Mesodermal cell (in vitro differentiated cells): Measurements from ENCODE around the gene RET.

Source experiments
- H3K27ac ChIP-seq: 2 replicates; pipeline ENCODE4 v1.7.0; 2013; ENCODE audit warnings: mild to moderate bottlenecking, low read depth, low read length, moderate library complexity; ENCODE audit not compliant: severe bottlenecking
- H3K36me3 ChIP-seq: 2 replicates; pipeline ENCODE4 v1.7.1; 2013; ENCODE audit warnings: mild to moderate bottlenecking, low read length, moderate library complexity; ENCODE audit not compliant: control insufficient read depth, insufficient read depth
- H3K4me1 ChIP-seq: one replicate; pipeline ENCODE4 v1.7.1; 2013; ENCODE audit warnings: mild to moderate bottlenecking, low read length; ENCODE audit not compliant: insufficient read depth, control insufficient read depth, poor library complexity, severe bottlenecking
- H3K4me3 ChIP-seq: 2 replicates; pipeline ENCODE4 v1.7.0; 2013; ENCODE audit warnings: low read length, control low read depth, mild to moderate bottlenecking; ENCODE audit not compliant: insufficient read depth, poor library complexity, severe bottlenecking; ENCODE audit errors: extremely low read depth
- H3K9me3 ChIP-seq: 2 replicates; pipeline ENCODE4 v1.7.1; 2013; ENCODE audit warnings: mild to moderate bottlenecking, low read length, moderate library complexity; ENCODE audit not compliant: control insufficient read depth
- WGBS, 2 experiments: methylation state at CpG; one replicate each; pipeline ENCODE4 v1.1.5; 2013; ENCODE audit warnings: missing lambda C conversion rate in 2 of 2; ENCODE audit not compliant: insufficient coverage in 2 of 2; 5-methylcytosine and 5-hydroxymethylcytosine counted together

Gene RET

DNA sequence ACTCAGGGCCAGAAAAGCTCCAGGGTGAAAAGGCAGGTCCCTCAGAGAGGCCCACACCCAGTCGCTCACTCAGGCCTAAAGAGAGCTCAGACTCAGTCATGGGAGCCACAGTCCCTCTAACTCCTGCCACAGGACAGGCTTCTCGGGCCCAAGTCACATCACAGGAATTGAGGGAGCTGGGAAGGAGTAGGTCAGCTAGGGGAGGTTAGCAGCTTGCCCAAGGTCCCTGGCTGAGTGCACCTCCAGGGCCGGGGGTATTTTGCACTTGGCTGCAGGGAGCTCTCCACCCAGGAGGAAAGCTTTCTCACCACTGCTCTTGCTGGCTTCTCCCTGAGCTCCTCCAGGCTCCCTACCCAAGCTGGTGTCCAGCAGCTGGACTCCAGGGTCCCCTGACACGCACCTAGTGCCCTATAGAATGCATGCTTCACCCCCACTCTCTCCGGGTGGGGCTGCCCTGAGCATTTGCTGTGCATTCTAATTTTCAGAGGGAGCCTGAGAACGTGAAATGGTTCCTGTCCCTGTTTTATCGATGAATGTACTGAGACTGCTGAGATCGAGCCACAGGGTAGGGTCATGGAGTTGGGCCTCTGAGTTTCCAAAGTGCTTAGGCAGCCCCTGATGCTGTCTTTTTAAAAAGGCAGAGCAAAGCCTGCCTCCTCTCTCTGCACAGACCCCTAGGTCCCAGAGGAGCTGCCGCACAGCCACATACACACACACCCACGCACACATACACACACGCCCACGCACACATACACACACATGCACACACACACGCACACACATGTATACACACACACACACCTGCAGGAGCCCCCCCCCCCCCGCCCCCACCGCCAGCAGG, 37.9 kb upstream of the RET start:
- no peaks in the 10 kb centered on the region for H3K4me1 ChIP-seq
- no peak overlapping the region for H3K27ac ChIP-seq
- no peaks in the 10 kb centered on the region for H3K9me3 ChIP-seq
- no peak overlapping the region for H3K4me3 ChIP-seq
- WGBS, 2 experiments, result 84 to 90% methylated on average over 7 to 10 of the region's 15 CpGs
- H3K36me3 ChIP-seq, result no peaks in the 10 kb centered on the region

DNA sequence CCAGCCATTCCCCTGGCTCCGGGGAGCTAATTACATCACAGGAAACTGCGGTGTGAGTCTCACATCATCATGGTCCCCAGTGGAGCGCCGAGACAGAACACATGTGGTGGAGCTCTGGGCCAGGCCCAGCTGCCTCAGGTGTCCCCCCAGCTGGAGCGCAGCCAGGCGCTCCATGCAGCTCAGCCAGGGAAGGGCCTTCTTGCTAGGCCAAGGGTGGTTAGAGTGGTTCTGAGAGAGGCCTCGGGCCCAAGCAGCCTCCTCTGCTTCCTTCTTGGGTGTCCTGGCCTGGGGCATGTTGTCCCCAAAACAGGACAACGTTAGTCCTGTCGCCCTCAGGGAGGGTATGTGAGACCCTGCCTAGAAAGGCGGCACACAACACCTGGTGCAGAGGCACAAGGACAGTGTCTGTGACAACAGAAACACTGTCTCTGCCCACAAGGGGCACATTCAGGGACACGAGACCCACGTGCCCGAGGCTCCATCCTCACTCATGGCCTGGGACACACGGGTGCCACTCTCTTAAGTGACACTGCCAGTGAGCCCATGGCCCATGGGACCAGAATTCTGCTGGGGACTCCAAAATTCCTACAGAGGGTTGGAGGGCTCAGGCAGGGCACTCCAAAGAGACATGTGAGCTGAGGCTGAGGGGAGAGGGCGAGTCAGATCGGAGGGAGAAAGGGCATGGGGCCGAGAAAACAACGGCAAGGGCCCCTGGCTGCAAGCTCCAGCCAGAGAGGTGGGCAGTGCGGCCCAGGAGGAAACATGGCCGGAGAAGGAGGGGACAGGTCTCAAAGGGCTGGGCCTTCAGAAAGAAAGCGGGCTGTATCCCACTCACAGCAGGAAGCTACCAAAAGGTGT, 37.0 kb upstream of the RET start:
- H3K4me3 ChIP-seq, result no peak overlapping the region
- no peak overlapping the region for H3K27ac ChIP-seq
- 88 to 92% methylated on average over 15 to 20 of the region's 21 CpGs for WGBS, 2 experiments
- no peaks in the 10 kb centered on the region for H3K4me1 ChIP-seq
- H3K9me3 ChIP-seq, result no peaks in the 10 kb centered on the region
- no peaks in the 10 kb centered on the region for H3K36me3 ChIP-seq

DNA sequence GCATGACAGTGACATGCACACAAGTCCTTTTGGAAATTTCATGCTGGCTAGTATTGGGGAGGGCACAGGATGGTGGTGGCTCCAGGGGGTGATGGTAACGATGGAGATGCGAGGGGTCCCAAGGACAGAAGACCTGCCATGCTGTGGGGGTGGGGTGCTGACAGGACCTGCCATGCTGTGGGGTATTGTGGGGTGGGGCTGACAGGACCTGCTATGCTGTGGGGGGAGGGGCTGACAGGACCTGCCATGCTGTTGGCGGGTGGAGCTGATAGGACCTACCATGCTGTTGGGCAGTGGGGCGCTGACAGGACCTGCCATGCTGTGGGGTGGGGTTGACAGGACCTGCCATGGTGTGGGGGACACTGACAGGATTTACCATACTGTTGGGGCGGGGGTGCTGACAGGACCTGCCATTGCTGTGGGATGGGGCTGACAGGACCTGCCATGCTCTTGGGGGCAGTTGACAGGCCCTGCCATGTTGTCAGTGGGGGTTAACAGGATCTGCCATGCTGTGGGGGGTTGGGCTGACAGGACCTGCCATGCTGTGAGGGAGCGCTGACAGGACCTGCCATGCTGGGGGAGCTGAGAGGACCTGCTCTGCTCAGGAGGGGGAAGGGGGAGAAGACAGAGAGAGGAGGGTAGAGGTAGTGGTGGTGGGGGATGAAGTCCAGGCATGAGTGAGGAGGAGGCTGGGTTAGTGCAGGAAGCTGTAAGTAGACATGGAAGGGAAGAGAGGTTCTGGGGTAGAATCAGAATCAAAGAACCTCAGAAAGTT, 36.2 kb upstream of the RET start:
- Histone ChIP-seq H3K27ac (no peak overlapping the region), H3K9me3 (no peaks in the 10 kb centered on the region), H3K4me1 (no peaks in the 10 kb centered on the region), H3K36me3 (no peaks in the 10 kb centered on the region), H3K4me3 (no peak overlapping the region)
- WGBS, 2 experiments, result 91 to 95% methylated on average over 5 of the region's 6 CpGs

DNA sequence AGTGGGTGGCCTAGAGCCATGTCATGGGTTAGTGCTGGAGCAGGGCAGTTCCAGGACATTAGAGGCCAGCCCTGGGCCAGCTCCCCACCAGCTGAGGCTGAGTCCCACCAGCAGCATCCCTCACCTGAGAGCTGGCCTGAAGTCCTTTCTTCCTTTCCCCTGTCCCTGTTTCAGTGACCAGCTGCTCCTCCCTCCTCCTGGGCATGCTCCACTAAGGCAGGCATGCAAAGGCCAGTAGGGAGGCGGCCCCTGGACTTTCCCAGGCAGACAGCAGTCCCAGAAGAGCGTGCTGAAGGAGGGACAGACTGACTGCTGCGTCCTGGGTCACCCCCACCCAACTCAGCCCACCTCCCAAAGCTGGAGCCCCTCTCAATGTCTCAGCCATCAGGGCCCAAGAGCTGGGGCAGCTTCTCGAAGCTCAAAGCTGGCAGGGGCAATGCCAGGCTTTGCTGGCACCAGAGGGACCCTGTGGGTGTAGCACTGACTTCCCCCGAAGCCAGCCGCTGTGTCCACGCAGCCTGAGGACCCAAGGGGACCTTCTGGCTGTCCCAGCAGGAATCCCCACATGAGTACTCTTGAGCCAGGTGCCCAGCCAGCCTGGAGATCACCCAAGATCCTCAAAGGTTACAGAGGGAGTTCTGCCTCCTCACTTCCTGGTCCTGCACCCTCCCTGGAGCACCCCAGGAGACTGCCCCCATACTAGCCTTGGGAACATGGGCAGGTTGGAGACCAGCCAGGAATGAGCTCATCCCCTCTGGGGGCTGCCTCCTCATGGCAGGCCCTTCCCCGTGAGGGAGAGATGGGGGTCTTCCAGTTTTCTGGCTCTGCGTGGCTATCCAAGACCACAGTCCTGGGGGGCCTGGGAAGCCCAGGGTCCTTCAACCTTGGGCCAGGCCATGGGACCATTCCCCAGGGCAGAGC, 35.2 kb upstream of the RET start:
- Histone ChIP-seq H3K27ac (no peak overlapping the region), H3K36me3 (no peaks in the 10 kb centered on the region), H3K9me3 (no peaks in the 10 kb centered on the region), H3K4me1 (no peaks in the 10 kb centered on the region), H3K4me3 (no peak overlapping the region)
- WGBS, 2 experiments, result 88 to 91% methylated on average over 8 to 9 of the region's 9 CpGs

DNA sequence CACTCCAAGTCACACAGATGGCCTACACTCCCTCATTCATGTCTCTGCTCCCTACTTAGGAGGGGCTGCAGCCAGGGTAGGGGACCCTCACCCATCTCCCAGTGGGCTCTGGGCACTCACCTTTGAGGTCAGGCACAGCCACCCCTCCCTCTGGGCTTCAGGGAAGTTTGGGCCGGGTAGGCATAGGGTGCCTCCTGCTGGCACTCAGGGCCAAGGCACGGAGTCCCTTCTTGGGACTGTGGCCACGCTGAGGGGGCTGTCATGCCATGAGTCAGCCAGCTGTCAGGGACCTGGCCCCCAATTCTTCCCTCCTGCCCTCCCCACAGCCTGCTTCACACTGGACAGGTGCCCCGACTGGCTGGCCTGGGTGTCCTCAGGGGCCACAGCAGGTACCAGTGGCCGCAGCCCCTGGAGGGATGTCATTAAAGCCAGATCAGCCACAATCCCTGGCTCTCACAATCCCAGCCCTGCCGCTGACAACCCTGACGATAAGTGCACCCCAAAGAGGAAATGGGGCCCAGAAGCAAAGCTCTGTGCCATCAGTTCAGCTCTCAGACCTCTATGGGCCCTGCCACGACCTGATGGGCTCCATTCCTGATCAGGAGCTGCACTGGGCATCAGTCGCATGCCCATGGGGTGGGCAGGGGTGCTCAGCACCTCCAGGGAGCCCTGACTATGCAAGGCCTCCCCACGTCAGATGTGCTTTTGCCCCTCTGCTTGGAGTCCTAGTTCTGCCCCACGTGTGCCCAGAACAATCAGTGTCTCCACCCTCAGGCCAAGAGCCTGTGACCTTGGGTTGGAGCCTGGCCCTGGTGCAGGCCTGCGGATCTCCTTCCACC, 34.1 kb upstream of the RET start:
- no peaks in the 10 kb centered on the region for H3K9me3 ChIP-seq
- no peak overlapping the region for H3K4me3 ChIP-seq
- 84 to 88% methylated on average over 11 to 12 of the region's 12 CpGs for WGBS, 2 experiments
- H3K36me3 ChIP-seq, result no peaks in the 10 kb centered on the region
- no peaks in the 10 kb centered on the region for H3K4me1 ChIP-seq
- H3K27ac ChIP-seq, result no peak overlapping the region

DNA sequence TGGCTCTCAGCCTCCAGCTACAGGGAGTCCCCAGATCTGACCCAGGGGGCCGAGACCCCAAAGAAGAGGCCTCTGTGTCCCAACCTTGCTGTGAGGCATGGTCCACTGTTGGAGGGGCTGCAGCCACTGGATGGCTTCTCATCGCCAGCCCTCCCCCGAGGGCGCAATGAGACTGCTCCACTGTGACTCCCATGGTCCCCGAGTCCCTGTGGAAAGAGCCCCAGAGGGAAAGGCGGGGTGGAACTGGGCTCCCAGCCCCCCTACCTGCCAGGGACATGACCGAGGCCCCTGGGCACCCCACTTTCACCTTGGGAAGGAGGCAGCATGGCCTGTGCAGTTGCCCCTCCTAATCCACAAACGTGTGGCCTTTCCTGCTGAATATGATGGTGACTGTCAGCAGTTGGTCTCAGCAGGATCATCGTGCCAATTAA, 33.5 kb upstream of the RET start:
- 78 to 81% methylated on average over 7 to 8 of the region's 9 CpGs for WGBS, 2 experiments
- H3K9me3 ChIP-seq, result no peaks in the 10 kb centered on the region
- H3K4me1 ChIP-seq, result peaks cover under 1% of the 10 kb centered on the region
- H3K27ac ChIP-seq, result no peak overlapping the region
- no peaks in the 10 kb centered on the region for H3K36me3 ChIP-seq
- no peak overlapping the region for H3K4me3 ChIP-seq

DNA sequence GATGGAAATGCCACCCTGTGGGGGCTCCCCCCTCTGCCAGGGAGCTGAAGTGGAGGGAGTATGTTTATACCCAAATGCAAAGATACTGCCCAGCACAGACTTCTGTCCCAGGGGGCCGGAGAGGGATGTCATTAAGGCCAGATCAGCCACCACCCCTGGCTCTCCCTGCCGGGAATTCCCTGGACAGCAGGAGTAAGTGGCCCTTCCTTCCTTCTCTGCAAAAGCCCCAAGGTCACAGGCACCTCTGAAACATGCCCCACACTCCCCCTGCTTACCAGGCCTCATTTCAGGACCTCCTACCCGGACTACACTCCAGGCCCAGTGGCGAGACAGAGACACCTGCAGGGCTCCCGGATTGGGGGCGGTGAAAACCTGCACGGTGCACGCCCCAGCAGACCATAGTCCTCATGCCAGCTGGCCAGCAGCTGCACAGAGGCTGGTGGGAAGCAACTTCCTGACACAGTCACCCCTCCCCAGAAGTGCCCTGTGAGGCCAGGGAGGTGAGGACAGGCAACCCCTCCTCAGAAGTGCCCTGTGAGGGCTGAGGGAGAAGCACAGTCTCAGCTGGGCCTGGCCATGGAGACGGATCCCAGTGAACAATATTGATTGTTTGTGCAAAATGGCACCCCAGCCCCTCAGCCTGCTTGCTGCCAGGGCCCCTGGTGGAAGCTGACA, 33.0 kb upstream of the RET start:
- H3K27ac ChIP-seq, result no peak overlapping the region
- 72 to 77% methylated on average over 9 of the region's 9 CpGs for WGBS, 2 experiments
- no peaks in the 10 kb centered on the region for H3K36me3 ChIP-seq

DNA sequence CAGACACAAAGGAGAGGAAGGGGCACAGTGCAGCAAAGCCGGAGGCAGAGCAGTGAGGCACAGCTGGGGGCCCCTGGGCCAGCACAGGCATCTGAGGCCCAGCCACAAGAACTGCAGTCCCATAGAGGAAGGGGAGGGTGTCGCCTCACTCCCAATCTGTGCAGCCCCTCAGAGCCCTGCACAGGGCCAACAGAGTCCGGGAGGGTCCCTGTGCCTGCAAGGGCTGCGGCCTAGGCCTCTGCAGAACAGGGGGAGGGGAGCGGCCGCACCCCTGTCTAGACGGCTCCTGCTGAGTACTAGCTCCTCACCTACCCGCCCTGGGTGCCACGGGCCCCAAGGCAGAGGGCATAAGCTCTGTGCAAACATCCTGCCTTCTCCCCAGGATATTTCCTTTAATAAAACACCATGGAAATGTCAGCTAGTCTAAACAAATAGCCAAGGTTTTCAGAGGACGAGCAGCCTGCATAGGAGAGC, 32.4 kb upstream of the RET start:
- no peaks in the 10 kb centered on the region for H3K36me3 ChIP-seq
- H3K27ac ChIP-seq, result no peak overlapping the region
- WGBS, 2 experiments, result 62 to 77% methylated on average over 6 to 7 of the region's 10 CpGs
- H3K4me1 ChIP-seq, result peaks cover 5% of the 10 kb centered on the region
- no peak overlapping the region for H3K4me3 ChIP-seq
- no peaks in the 10 kb centered on the region for H3K9me3 ChIP-seq

More for the DNA sequence above, 33.0 kb upstream of the RET start:
- no peaks in the 10 kb centered on the region for H3K9me3 ChIP-seq
- no peak overlapping the region for H3K4me3 ChIP-seq
- peaks cover 5% of the 10 kb centered on the region for H3K4me1 ChIP-seq
